HepG2 (cell line): Measurements from ENCODE around the gene FANCF. TPM values are rescaled to one million over a fixed set of nuclear protein-coding genes. Genes with fewer than 3 reads are reported as not detected.

ENCODE experiments used
- ATAC-seq: fragments of 200-7000 bp; cut with Tn5 transposase; 3 replicates; pipeline ENCODE4 v1.9.1; 2020; ENCODE audit warnings: mild to moderate bottlenecking, moderate library complexity
- BruUV-seq: library from RNA; stranded (reverse); fragments of 400-500 nt; replicated peaks from 2 replicates; lab custom pipeline; 2021; lab: Mats Ljungman, UMichigan
- CTCF ChIA-PET: fragments of 300-600 bp; formaldehyde crosslinking; extraction: SDS; loops from one replicate; lab custom pipeline; 2021; ENCODE audit warnings: low total read pairs, inconsistent platforms, low intra/inter-chr PET ratio; lab: Yijun Ruan, JAX
- POLR2A ChIA-PET: fragments of 350-600 bp; sonication (Branson Sonifier 250); formaldehyde crosslinking; loops from one replicate; lab custom pipeline; 2020; ENCODE audit warnings: antibody characterized with exemption, inconsistent platforms; lab: Yijun Ruan, JAX
- DNase-seq: peaks from one replicate; pipeline ENCODE4 v3.0.0-alpha.2; 2015; ENCODE audit warnings: low spot score
- FAIRE-seq: peaks from 3 replicates; lab custom pipeline; 2011; peaks lifted over from hg19 to GRCh38; lab: Jason Lieb, UNC
- H2AFZ ChIP-seq: one replicate; pipeline ENCODE4 v1.6.1; 2011; ENCODE audit warnings: low read length, inconsistent platforms
- H3K27ac ChIP-seq: fragments of 300-600 bp; 3 replicates; pipeline ENCODE4 v1.8.0; 2011; ENCODE audit warnings: mixed run types, mild to moderate bottlenecking, mixed read lengths, low read length, inconsistent platforms; ENCODE audit not compliant: insufficient read depth; ENCODE audit errors: extremely low read length
- H3K27me3 ChIP-seq, 2 experiments: fragments of 200-600 bp in 1 of 2; 2 replicates in 1 of 2; 3 replicates in 1 of 2; pipeline versions ENCODE4 v1.6.0 to v1.8.0; 2011; ENCODE audit warnings: low read length in 2 of 2, mild to moderate bottlenecking in 2 of 2, moderate library complexity in 2 of 2, inconsistent platforms in 1 of 2; ENCODE audit not compliant: insufficient read depth in 2 of 2, control insufficient read depth in 1 of 2
- H3K36me3 ChIP-seq, 2 experiments: fragments of 200-600 bp in 1 of 2; replicated peaks in 1 of 2; 2 replicates in 1 of 2; 3 replicates in 1 of 2; pipeline versions ENCODE4 v1.5.1 to v1.8.0; 2011; ENCODE audit warnings: low read length in 2 of 2, inconsistent platforms in 1 of 2; ENCODE audit not compliant: insufficient read depth in 2 of 2, control insufficient read depth in 1 of 2
- H3K4me1 ChIP-seq: 2 replicates; pipeline ENCODE4 v1.5.1; 2012; ENCODE audit warnings: low read length, inconsistent platforms; ENCODE audit not compliant: insufficient read depth
- H3K4me2 ChIP-seq: 2 replicates; pipeline ENCODE4 v1.6.0; 2011; ENCODE audit warnings: low read depth, low read length, inconsistent platforms
- H3K4me3 ChIP-seq, 3 experiments: fragments of 200-600 bp in 1 of 3; sonication (generic), shearing (Covaris generic) in 1 of 3; replicated peaks in 1 of 3; 2 replicates each; pipeline ENCODE4 v1.5.1; 2011 to 2016; ENCODE audit warnings: low read length in 3 of 3, inconsistent platforms in 2 of 3, low read depth in 2 of 3, mild to moderate bottlenecking in 2 of 3, control low read depth in 1 of 3, mixed read lengths in 1 of 3; ENCODE audit not compliant: insufficient read depth in 1 of 3
- H3K79me2 ChIP-seq: one replicate; pipeline ENCODE4 v1.6.1; 2011; ENCODE audit warnings: low read length, inconsistent platforms; ENCODE audit not compliant: insufficient read depth
- H3K9ac ChIP-seq: 2 replicates; pipeline ENCODE4 v1.6.0; 2011; ENCODE audit warnings: mild to moderate bottlenecking, low read depth, low read length, inconsistent platforms; ENCODE audit not compliant: insufficient read depth
- H3K9me3 ChIP-seq: 2 replicates; pipeline ENCODE4 v1.5.1; 2012; ENCODE audit warnings: mild to moderate bottlenecking, low read length
- H4K20me1 ChIP-seq: 2 replicates; pipeline ENCODE4 v1.6.0; 2011; ENCODE audit warnings: inconsistent platforms, mild to moderate bottlenecking, low read length, moderate library complexity; ENCODE audit not compliant: insufficient read depth
- HNRNPK ChIP-seq: fragments of 200-400 bp; formaldehyde crosslinking; IDR thresholded peaks from 2 replicates; pipeline ENCODE4 v1.6.1; 2018; ENCODE audit warnings: low read length, low read depth, moderate library complexity, mild to moderate bottlenecking; ENCODE audit not compliant: poor library complexity, severe bottlenecking
- MEF2D ChIP-seq: sonication (generic); formaldehyde crosslinking; IDR thresholded peaks from 2 replicates; pipeline ENCODE4 v1.5.1; 2020; ENCODE audit warnings: mild to moderate bottlenecking, missing genetic modification reagents
- NFKBIZ ChIP-seq: IDR thresholded peaks from 2 replicates; pipeline ENCODE4 v1.6.1; 2018; ENCODE audit warnings: missing genetic modification reagents, missing compliant biosample characterization
- PCBP2 ChIP-seq: fragments of 200-400 bp; formaldehyde crosslinking; optimal IDR thresholded peaks from 2 replicates; pipeline ENCODE3; 2018; ENCODE audit warnings: low read length, low read depth; ENCODE audit not compliant: poor library complexity, severe bottlenecking
- ZNF44 ChIP-seq: sonication (generic); formaldehyde crosslinking; IDR thresholded peaks from 2 replicates; pipeline ENCODE4 v1.5.1; 2020; ENCODE audit warnings: mild to moderate bottlenecking, missing genetic modification reagents
- ZNF850 ChIP-seq: sonication (generic); formaldehyde crosslinking; conservative IDR thresholded peaks from 2 replicates; pipeline ENCODE4 v1.9.0; 2021; ENCODE audit warnings: mild to moderate bottlenecking, missing genetic modification reagents
- WGBS: methylation state at CpG from one replicate; pipeline ENCODE4 v1.1.6; 2017; ENCODE audit warnings: low lambda C conversion rate; 5-methylcytosine and 5-hydroxymethylcytosine counted together
- in situ Hi-C: cut with HindIII; loops from 2 replicates; pipeline ENCODE4 v1.10.0; 2017; ENCODE audit warnings: low pct_unique_long_range_greater_than_20kb; ENCODE audit not compliant: extremely low pct_ligation_motif_present
- intact Hi-C: fragments of 100-400 bp; cut with micrococcal nuclease; formaldehyde crosslinking; loops from one replicate; pipeline ENCODE4 v1.10.0; 2022; ENCODE audit not compliant: unreplicated experiment
- polyA plus RNA-seq, 8 experiments: library from polyadenylated mRNA; depleted of rRNA in 3 of 8; stranded (reverse) in 7 of 8; unstranded in 1 of 8; fragments of >200 nt; fragmentation: Illumina TruSeq in 4 of 8; extraction: Trizol in 4 of 8; gene quantifications; 2 replicates each; pipeline versions ENCODE4 v1.2.1 to v1.2.3, GENCODE V29; 2011 to 2016; ENCODE audit warnings: low read depth in 4 of 8, missing spikeins in 1 of 8, mixed read lengths in 1 of 8; ENCODE audit not compliant: insufficient read depth in 1 of 8
- total RNA-seq, 5 experiments: library from RNA; depleted of rRNA; stranded (reverse); fragments of >200 nt; fragmentation: Illumina TruSeq; extraction: Trizol; gene quantifications; 2 replicates each; pipeline ENCODE4 v1.2.3, GENCODE V29; 2016; ENCODE audit warnings: low read depth in 1 of 5
- TF ChIP-seq, protein P1 (sequence below): sonication (generic); formaldehyde crosslinking; IDR thresholded peaks from 2 replicates; pipeline ENCODE4 v1.4.0; 2020; ENCODE audit warnings: missing genetic modification reagents

FANCF gene
- total and polyA plus RNA-seq, 2 of the 13 experiments (the other 11 are each of a cell fraction or from before 2014, with no cell fraction given): 2.5 to 9.7 TPM

DNA sequence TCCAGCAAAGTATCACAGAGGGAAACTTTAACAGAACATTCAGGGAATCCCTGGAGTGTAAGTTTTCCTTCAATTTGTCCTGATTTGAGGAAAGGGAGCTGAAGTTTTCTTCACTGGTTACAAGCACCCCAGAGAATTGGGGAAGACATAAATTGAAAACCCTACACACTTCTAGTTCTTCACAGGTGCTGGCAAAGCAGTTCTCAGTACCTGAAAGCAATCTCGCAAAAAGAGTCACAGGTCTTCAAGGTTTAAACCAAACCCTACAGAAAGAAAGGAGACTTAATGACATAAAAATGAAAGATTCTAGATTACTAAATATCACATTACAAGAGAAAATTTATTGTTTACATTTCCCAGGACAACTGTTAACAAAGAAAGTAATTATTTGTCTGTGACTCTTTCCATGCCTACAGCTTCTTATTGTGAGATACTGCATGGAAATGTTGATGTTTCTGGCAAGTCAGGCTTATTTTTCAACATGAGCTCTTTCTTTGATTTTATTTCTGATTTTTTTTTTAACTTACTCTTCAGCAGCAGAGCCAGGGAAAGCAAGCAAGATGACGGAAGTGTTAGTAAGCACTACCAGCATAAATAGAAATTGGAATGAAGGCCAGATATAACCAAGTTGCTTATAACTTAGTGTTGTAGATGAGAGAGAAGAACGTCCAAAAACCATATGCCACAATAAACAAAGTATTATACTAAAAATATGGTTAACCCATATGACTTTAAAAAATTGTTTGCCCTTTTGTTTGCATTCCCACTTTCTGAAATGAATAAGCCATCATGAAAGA is 44.1 kb downstream of the FANCF start:
- FAIRE-seq: no peak
- Histone ChIP-seq H3K4me3 (no peak overlapping the region), H3K9me3 (no peaks in the 10 kb centered on the region), H3K9ac (no peak overlapping the region), H3K27ac (no peak overlapping the region), H3K4me2 (no peak overlapping the region), H3K27me3 (no peaks in the 10 kb centered on the region; a peak in 1 of 5 replicates), H3K4me1 (0 out of 2 replicates have a peak, but pooled peaks cover 7% of the 10 kb centered on the region), H3K79me2 (no peaks in the 10 kb centered on the region), H3K36me3 (no peaks in the 10 kb centered on the region)
- 32% methylated on average over 3 of the region's 3 CpGs for WGBS
- CTCF ChIA-PET: no interaction called here
- in situ Hi-C loops (no loop called here), intact Hi-C loops (no loop called here)
- no TSS peak for BruUV-seq
- POLR2A ChIA-PET: no interaction called here
- TF ChIP-seq ZNF44 (no peak), NFKBIZ (CRISPR knock-in tag) (no peak), MEF2D (CRISPR knock-in tag) (no peak), ZNF850 (no peak), PCBP2 (no peak), HNRNPK (no peak)
- TF ChIP-seq, protein P1, sequence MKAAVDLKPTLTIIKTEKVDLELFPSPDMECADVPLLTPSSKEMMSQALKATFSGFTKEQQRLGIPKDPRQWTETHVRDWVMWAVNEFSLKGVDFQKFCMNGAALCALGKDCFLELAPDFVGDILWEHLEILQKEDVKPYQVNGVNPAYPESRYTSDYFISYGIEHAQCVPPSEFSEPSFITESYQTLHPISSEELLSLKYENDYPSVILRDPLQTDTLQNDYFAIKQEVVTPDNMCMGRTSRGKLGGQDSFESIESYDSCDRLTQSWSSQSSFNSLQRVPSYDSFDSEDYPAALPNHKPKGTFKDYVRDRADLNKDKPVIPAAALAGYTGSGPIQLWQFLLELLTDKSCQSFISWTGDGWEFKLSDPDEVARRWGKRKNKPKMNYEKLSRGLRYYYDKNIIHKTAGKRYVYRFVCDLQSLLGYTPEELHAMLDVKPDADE (CRISPR knock-in tag): no peak
- TF ChIP-seq, all 625 proteins: peak for 0
- DNase-seq (no peak), ATAC-seq (no peak)
- no peaks in the 10 kb centered on the region for H4K20me1 ChIP-seq
- no peak overlapping the region for H2AFZ ChIP-seq
